ENCODE measurements around the gene AKAIN1.

The AKAIN1 gene

GRCh38 chr18:5158587-5158986, 38.5 kb downstream of the AKAIN1 start:
- DNase-seq = no peak

GRCh38 chr18:5158172-5158571, 38.9 kb downstream of the AKAIN1 start:
- DNase-seq = no peak

- no peak for DNase-seq
Observed at GRCh38 chr18:5155907-5156287, 41.2 kb downstream of the AKAIN1 start.

GRCh38 chr18:5155218-5155906, 41.7 kb downstream of the AKAIN1 start:
- DNase-seq = no peak

GRCh38 chr18:5152343-5153020, 44.6 kb downstream of the AKAIN1 start:
- DNase-seq = no peak

- DNase-seq = no peak
Observed at GRCh38 chr18:5150894-5151293, 46.2 kb downstream of the AKAIN1 start.

- no peak for DNase-seq
Observed at GRCh38 chr18:5146093-5146492, 51.0 kb downstream of the AKAIN1 start.

GRCh38 chr18:5145168-5145825, 51.8 kb downstream of the AKAIN1 start:
- DNase-seq = no peak

- no peak for DNase-seq
Observed at GRCh38 chr18:5144629-5145028, 52.4 kb downstream of the AKAIN1 start.

- no peak for DNase-seq
Observed at GRCh38 chr18:5142859-5143258, 54.2 kb downstream of the AKAIN1 start.

- DNase-seq = no peak
Observed at GRCh38 chr18:5142131-5142530, 54.9 kb downstream of the AKAIN1 start.

GRCh38 chr18:5137261-5137660, 59.8 kb downstream of the AKAIN1 start:
- no peak for DNase-seq

GRCh38 chr18:5132987-5133386, 64.1 kb downstream of the AKAIN1 start:
- no peak for DNase-seq

- DNase-seq = no peak
Observed at GRCh38 chr18:5122272-5122671, 74.8 kb downstream of the AKAIN1 start.

GRCh38 chr18:5110266-5110665, 86.8 kb downstream of the AKAIN1 start:
- no peak for DNase-seq

GRCh38 chr18:5107988-5108387, 89.1 kb downstream of the AKAIN1 start:
- DNase-seq = no peak

GRCh38 chr18:5106730-5107129, 90.3 kb downstream of the AKAIN1 start:
- DNase-seq = no peak

- DNase-seq = no peak
Observed at GRCh38 chr18:5104246-5104645, 92.8 kb downstream of the AKAIN1 start.

GRCh38 chr18:5103693-5104092, 93.4 kb downstream of the AKAIN1 start:
- DNase-seq = no peak

- no peak for DNase-seq
Observed at GRCh38 chr18:5103286-5103685, 93.8 kb downstream of the AKAIN1 start.

GRCh38 chr18:5097116-5097703, 99.8 kb downstream of the AKAIN1 start:
- no peak for DNase-seq

GRCh38 chr18:5095239-5095638, 101.8 kb downstream of the AKAIN1 start:
- DNase-seq = no peak

GRCh38 chr18:5093902-5094301, 103.2 kb downstream of the AKAIN1 start:
- no peak for DNase-seq
